Measurements from ENCODE around the gene RFFL.

RFFL gene

DNA sequence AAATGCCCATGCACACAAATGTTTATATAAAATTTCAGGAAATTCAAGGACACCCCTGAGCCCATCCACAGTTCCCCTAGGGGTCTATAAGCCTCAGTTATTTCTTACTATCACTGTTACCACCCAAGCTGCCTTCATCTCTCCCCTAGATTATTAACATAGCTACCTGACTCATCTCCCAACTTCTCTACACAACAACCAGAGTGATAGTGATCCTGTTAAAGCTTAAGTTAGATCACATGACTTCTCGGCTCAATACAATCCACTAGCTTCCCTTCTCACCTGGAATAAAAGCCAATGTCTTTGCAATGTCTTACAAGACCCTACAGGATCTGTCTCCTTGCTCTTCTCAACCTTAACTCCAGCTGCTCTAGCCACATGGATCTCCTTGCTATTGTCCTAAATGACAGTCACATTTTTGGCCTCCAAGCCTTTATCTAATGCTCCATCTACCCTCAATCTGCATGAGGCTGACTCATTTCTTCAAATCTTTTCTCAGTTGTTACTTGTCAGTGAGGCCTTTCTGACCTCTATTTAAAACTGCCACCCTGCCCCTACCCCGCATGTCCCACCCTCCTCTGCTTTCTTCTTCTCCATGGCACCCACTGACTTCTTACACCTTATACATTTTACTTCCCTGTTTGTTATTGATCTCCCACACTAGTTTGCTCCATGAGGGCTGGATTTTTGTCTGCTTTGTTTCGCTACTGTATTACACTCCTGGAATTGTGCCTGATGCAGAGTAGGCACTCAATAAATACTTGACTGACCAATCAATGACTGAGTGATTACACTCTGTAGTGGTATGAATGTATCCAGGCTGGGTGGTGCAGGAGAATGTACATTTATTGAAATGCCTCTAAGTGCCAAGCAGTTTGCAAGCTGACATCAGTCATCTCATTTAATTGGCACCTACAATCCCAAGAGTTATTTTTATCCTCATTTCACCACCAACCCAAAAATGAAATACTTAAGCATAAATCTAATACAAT lies 88.4 kb downstream of the RFFL start:
- DNase-seq (ENCODE audit: low spot score): no peak

DNA sequence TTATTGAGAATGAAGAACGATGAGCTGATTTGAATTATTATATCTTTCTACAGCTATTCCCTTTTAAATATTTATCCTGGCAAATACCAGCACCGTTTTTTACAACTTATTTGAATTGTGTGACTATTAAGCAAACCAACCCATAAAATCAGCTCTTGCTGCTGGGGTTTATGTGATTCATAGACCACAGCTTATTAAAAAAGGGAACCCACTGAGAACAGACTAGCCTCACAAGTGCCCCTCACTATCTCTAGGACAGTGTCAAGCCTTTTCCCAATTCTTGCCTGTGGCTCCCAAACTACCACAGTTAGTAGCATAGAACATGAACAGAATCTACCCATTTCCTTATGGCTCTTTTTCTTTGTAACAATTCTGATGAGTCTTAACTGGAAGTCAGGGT lies 89.3 kb downstream of the RFFL start:
- no peak for DNase-seq (ENCODE audit: low spot score)

GRCh38 chr17:34961093-34961911 lies 102.2 kb downstream of the RFFL start, which contains the start of the genes CCT6B and ZNF830:
Gene CCT6B, minus strand, starts transcription at chr17:34961460. Its CDS starts 67 bp downstream, at chr17:34961393.
Gene ZNF830, plus strand, starts transcription at chr17:34961540. Its CDS starts 27 bp downstream, at chr17:34961567.
- DNase-seq (ENCODE audit: low spot score): peak; percentile 94

- no peak for DNase-seq (ENCODE audit: low spot score)
Observed at GRCh38 chr17:34958438-34958837, 105.1 kb downstream of the RFFL start.
